HG03060 (cell line): Measurements from ENCODE around the gene RGL3.
A peak's percentile ranks its signal among the peaks of the same experiment; 100 is the strongest.
"Not testable (repeated sequence)": the region's sequence is repeated elsewhere in the genome, so short reads cannot be mapped to it uniquely, and the experiment has no call there.

Experiments
- ATAC-seq: cut with Tn5 transposase; IDR thresholded peaks from one replicate; pipeline ENCODE4 v1.9.1; 2021; ENCODE audit warnings: low read depth, moderate number of reproducible peaks; ENCODE audit not compliant: unreplicated experiment

The RGL3 gene

DNA sequence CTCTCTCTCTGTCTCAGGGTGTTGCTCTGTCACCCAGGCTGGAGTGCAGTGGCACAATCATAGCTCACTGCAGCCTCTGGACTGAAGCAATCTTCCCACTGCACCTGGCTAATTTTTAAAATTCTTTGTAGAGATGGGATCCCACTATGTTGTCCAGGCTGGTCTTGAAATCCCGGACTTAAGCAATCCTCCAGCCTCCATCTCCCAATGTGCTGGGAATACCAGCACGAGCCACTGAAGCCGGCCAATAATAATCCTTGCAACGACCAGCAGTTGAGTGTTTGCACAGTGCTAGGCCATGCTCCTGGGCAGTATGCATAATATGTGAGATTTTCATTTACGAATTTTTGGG is 34.4 kb downstream of the RGL3 start:
- no peak for ATAC-seq

DNA sequence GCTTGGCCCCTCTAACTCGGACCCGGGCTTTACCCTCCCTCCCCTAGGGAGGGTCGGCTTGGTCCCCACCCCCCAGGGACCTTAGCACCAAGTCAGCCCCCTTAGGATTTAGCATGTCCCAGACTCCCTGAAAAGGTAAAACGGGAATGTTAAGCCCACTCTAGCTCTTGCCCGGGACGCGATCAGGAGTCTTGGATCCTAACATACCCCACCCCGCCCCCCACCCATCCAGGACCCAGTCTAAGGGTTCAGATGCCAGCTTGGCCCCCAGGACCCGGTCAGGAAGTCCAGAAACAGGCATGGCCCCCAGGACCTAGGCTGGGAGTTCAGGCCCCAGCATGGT is 35.4 kb downstream of the RGL3 start:
- no peak for ATAC-seq

DNA sequence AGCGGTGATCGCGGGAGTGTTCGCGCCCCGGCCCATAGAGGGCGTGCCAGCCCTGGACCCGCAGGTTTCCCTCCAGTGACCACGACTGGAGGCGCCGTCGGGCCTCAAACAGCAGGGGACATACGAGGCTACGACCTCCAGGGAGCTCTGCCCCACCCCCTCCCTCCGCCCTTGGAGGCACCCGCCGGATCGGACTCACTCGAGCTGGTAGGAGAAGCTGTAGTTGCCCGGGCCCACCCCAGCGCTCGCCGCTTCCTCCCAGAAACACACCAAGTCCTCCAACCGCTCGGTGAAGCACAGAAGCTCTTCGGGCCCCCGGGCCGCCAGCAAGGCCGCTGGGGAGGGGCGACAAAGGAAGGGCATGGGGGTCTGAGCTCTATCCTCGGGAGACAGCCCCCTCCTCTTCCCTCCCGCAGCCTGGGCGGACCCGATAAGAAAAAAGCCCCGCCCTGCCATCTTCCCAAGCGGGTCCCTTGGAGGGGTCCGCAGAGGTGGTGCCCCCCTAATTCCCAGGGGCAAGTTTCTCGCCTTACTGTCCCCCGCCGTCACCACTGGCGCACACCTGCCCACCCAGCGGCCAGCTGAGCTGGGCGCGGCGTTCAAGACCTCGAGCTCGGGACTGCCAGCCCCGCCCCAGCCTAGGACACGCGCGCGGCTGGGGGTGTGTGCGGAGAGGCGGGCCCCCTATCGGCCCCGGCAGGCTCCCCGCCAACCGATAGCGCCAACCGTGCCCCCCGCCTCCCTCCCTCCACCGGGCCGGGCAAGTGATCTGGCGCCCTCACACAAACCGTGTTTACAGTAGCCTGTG is 36.0 kb downstream of the RGL3 start:
- no peak for ATAC-seq

DNA sequence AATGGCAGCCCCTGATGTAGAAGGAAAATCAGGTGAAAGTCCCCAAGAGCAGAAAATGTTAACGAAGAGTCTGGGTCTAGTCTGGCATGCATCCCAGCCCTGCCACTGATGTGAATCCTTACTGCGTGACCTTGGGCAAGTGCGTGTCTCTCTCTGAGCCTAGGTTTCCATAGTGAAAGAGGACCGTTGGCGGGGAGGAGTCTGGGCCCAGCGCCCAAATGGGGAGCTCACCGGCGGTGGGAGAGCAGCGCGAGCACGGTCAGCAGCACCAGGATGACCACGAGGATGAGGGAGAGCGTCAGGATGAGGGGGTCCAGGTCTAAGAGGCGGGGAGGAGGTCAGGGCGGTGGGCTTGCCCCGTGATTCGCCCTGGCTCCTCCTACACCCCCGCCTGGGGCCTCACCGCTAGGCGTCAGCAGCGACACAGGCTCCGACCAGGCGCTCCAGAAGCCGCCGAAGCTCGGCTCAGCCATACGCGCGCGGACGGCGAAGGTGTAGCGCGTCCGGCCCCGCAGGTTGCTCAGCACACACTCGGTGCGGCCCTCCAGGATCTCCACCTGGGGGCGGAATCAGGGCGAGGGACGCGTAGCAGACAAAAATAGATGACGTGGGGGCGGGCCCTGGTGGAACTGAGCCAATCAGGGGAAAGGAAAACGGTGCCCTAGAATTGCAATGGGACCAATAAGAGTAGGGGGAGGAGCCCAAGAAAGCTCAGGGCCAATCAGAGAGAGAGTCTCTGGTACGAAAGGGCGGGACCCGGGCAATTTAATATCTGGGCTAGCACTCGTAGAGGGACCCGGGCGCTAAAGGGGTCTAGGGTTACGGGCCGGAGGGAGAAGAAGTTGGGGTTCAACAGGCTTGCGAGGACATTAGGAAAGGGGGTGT is 38.2 kb downstream of the RGL3 start:
- ATAC-seq: peak; percentile 51

DNA sequence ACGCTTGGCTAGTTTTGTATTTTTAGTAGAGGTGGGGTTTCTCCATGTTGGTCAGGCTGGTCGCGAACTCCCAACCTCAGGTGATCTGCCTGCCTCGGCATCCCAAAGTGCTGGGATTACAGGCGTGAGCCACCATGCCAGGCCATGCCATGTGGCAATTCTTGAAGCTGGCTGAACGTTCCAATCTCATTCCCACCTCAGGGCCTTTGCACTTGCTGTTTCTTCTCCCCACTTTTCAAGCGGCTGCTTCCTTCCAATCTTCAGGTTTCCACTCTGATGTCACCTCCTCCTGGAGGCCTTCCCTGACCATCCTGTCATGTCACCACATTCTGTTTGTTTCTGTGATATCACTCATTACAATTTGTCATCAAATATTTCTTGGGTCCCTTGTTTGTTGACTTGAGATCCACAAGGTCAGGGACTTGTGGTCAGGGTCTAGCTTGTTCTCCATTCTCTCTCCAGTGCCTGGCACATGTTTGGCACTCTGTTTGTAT is 39.2 kb downstream of the RGL3 start:
- ATAC-seq: no peak

DNA sequence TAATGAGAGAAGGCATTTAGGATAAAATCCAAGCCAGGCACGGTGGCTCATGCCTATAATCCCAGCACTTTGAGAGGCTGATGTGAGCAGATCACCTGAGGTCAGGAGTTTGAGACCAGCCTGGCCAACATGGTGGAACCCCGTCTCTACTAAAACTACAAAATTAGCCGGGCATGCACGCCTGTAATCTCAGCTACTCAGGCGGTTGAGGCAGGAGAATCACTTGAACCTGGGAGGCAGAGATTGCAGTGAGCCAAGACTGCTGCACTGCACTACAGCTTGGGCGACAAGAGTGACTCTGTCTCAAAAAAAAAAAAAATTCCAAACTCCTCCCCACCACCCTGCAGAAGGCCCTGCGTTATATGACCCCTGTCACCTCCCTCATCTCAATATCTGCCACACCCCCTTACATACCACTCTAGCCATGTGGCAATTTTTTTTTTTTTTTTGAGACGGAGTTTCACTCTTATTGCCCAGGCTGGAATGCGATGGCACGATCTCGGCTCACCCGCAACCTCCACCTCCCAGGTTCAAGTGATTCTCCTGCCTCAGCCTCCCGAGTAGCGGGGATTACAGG is 39.8 kb downstream of the RGL3 start:
- ATAC-seq: not testable (repeated sequence)

DNA sequence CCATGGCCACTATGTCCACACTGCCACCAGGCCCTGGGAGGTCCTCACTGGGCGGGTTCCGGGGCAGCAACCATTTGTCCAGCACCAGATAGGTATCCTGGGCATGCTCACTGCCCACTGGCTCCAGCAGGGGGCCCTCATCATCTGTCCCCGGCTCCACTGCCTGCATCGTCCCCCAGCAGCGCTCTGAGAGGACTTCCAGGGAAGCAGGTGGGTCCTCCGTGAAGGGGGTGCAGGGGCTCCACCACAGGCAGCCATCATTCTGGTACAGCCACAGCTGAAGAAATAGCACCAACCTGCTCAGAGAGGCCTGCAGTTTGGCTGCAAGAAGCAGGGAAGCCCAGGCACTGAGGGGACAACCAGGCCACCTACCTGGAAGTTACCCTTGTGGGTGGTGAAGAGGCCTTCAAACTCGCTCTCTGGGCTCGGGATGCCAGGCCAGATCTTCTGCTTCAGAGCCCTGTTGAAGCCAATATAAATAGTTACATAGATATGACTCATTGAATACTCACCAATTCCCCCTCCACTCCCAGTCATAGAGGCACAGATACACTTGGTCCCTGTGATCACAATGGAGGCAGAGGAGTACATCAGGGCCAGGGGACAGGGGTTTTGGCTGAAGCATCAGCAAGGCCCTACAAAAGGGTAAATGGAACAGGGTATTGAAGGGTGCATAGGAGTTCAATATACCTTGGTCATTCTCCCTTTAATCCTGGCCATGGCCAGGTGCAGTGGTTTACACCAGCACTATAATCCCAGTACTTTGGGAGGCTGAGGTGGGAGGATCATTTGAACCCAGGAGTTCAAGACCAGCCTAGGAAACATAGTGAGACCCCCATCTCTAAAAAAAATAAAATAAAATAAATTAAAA is 40.6 kb downstream of the RGL3 start:
- ATAC-seq: no peak

DNA sequence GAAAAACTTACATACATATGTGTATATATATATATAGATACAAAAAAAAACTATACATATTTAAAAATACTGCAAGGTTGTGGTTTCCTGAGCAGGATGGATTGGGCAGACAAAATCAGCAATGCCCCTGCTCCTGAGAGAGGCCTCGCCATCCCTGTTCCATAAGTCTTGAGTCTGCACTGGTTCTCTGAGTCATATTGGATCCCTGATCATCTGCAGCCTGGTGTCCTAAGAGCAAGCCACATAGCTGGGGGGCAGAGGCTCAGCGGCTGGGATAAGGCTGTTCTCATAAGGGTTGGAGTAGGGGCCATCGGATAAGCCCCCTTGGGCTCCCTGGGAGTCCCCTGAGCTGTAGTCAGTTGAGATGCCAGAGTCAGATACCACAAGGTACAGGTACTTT is 41.4 kb downstream of the RGL3 start:
- ATAC-seq: no peak

DNA sequence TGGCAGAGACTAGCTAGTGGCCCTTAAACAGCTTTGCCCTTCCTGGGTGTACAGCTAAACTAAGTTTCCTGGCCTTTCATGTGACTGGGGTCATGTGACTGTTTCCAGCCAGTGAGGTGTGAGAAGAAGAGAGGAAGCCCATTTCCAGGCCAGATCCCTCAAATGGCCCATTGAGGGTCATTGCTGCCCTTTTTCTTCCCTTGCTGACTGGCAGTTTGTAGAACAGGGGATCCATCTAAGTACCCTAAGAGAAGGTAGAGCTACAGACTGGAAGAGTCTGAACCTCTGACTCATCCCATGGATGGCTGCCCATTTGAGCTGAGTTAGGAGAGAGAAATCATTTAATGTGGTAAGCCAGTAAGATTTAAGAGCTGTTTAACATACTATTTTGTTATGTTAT is 41.9 kb downstream of the RGL3 start:
- ATAC-seq: no peak

DNA sequence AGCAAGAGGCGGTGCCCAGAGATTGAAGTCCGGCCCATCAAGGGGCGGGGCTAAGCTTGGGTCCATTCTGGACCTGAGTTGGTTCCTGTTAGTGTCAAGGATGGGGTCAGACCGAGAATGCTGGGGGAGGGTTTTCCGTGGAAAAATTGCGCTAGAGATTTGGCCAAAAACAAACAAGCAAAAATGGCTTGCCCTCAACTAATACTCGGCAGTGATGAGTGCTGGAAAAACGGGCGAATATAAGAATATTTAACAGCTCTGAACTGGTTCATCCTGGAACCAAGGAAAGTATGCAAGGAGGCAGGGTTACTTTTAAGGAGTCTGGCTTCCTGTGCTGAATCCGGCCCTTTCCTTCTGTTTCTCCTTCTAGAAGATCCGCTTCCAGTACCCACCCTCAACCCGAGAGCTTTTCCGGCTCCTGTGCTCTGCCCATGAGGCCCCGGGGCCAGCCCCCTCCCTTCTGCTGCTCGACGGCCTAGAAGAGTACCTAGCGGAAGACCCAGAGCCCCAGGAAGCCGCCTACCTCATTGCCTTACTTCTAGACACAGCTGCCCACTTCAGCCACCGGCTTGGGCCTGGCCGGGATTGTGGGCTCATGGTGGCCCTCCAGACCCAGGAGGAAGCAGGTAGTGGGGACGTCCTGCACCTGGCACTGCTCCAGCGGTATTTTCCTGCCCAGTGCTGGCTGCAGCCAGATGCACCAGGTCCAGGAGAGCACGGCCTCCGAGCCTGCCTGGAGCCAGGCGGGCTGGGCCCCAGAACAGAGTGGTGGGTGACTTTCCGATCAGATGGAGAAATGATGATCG is 43.8 kb downstream of the RGL3 start:
- ATAC-seq: no peak

DNA sequence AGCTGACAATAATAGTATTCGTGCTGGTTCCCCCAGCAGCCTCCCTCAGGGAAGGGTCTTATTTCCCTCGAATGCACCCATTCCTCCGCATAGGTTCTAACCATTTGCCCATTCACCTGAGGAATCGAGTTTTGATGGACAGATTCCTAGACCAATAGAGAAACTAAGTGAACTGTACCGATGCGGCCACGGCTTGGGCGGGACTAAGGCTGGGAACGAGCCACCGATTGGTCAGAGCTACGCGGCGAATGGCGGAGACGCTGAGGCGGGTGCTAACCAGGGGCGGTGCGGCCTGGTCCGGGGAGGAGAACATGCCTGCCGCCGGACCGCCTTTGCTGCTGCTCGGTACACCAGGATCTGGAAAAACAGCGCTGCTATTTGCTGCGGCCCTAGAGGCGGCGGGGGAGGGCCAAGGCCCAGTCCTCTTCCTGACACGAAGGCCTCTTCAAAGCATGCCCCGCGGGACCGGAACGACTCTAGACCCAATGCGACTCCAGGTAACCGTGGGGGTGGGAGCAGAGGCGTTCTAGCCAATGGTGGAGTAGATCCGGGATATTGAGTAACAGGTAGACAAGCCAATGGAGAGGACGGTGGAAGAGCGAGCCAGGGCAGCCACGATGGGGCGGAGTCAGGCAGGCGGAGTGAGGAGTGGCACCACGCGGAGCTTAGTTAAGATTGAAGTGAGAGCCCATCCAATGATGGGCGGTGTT is 44.5 kb downstream of the RGL3 start, which contains the start of gene SWSAP1:
Gene SWSAP1 (plus strand): TSS at position 234 of the 710 bp plus-strand sequence. CDS start 15 bp downstream, at position 249.
- ATAC-seq: peak; percentile 89

DNA sequence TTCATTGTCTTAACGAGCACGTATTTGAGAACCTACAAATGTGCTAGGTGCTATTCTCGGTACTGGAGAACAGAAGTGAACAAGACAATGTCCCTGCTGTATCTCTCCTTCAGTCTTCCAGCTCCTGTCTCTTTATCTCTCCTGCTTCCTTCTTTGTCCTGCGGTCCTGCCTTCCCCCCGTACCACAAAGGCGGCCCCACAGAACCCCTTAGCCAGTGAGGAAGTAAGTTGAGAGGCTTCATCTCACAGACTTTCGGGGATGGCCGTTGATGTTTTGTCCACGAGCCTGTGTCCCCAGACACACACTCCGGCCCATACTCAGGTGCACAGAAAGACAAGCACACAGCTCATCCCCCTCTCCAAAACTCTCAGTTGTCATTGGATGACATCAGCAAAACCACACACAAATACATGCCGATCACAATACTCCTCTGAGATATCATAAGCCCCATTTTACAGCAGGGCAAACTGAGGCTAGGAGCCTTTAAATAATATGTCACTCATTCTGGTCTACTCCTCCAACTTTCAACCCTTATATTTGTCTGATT is 45.2 kb downstream of the RGL3 start:
- no peak for ATAC-seq

DNA sequence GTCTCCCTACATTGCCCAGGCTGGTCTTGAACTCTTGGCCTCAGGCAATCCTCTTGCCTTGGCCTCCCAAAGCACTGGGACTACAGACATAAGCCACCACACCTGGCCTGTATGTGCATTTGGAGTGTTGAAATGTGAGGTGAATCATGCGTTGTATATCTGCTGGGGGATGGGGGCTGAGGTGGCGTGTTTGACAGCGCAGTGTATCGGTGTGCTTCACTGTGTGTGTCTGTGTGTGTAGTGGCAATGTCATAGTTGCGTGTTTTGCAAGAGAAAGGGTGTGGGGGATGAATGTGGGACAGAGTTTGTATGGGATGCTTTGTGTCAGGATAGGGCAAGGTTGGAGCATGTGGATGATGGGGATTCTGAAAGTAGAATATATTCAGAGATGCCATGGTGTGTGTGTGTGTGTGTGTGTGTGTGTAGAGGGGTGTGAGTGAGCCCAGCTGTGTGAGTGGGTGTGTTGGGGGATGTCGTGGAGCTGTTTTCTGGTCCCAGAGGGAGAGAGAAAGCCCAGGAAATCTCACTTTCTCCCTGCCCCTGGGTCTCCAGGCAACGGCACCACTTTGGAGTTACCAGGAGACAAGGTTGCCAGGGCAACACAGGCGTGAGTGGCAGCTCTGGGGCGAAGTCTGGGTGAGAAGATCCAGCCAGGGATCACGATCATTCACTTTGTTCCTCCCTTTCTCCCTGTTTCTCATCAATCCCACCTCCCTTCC is 45.8 kb downstream of the RGL3 start:
- no peak for ATAC-seq

DNA sequence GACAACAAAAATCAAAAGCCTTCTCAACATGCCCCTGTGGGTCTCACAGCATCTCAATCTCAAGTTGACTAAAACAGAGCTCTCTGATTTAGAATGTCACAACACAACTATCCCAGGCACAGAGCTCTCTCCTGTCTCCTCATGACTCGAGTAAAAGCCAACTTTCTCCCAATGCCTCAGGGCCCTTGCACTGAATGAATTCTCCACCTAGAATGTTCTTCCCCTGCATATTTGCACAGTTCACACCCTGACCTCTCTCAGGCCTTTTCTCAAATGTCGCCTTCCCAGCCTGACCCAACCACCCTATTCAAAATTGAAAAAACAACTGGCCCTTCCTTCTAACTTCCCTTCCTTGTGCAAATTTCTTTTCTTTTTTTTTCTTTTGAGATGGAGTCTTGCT is 48.4 kb downstream of the RGL3 start:
- no peak for ATAC-seq

DNA sequence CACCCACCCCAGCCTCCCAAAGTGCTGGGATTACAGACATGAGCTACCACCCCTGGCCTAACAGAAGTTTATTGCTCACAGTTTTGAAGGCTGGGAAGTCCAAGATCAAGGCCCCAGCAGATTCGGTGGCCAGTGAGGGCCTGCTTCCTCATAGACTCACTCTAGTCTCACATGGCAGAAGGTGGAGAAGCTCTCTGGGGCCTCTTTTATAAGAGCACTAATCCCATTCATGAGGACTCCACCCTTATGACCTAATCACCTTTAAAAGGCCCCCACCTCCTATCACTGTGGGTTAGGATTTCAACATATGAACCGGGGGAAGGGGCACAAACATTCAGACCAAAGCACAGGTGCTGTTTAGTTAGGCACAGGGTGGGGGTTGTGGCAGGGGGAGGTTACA is 51.6 kb downstream of the RGL3 start:
- no peak for ATAC-seq

DNA sequence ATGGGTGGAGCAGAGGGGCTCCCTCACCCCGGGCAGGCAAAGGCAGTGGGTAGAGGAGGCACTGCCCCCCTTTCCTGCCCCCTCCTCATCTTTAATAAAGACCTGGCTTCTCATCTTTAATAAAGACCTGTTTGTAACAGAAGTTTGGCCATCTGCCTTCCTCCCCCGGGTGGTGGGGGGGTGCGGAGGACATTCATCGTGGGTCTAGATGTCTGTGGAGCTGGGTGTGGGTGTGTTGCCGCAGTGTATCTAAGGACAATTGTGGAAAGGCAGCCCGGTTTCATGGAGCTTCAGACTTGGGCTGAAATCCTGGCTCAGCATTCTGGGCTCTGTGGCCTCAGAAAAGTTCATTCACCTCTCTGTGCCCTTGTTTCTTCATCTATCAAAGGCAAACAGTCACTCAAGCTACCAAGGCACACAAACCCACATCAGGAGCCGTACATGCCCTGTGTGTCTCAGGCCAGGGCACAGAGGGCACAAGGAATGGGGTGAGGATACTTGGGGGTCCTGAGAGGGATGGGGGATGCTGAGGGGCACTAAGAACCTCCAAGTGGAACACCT is 53.5 kb downstream of the RGL3 start:
- ATAC-seq: no peak

DNA sequence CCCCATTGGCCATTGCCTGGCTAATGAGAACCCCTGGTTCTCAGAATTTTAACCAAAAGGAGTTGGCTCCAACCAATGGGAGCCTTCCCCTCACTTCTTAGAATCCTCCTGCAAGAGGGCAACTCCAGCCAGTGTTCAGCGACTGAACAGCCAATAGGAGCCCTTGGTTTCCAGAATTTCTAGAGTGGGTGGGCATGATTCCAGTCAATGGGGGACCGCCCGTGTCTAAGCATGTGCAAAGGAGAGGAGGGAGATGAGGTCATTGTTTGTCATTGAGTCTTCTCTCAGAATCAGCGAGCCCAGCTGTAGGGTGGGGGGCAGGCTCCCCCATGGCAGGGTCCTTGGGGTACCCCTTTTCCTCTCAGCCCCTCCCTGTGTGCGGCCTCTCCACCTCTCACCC is 54.2 kb downstream of the RGL3 start:
- no peak for ATAC-seq
